Nephron progenitor cell (in vitro differentiated cells): ENCODE results near the gene SMIM14.
A peak's percentile ranks its signal among the peaks of the same experiment; 100 is the strongest.
"Not testable (repeated sequence)": the region's sequence is repeated elsewhere in the genome, so short reads cannot be mapped to it uniquely, and the experiment has no call there.

Experiments used
- DNase-seq: peaks from one replicate; pipeline ENCODE4 v3.0.0; 2021
- H3K27ac Mint-ChIP-seq: 2 replicates; pipeline ENCODE4 v1.8.0; 2021; ENCODE audit warnings: mild to moderate bottlenecking, moderate library complexity, mixed read lengths
- H3K27me3 Mint-ChIP-seq: 2 replicates; pipeline ENCODE4 v1.8.0; 2021; ENCODE audit warnings: mild to moderate bottlenecking, low read depth, mixed read lengths; ENCODE audit not compliant: poor library complexity
- H3K36me3 Mint-ChIP-seq: 2 replicates; pipeline ENCODE4 v1.8.0; 2021; ENCODE audit warnings: low read depth, mixed read lengths
- H3K4me1 Mint-ChIP-seq: 2 replicates; pipeline ENCODE4 v1.8.0; 2021; ENCODE audit warnings: mixed read lengths
- H3K4me3 Mint-ChIP-seq: 2 replicates; pipeline ENCODE4 v1.8.0; 2021; ENCODE audit warnings: mild to moderate bottlenecking, moderate library complexity, mixed read lengths
- H3K9me3 Mint-ChIP-seq: 2 replicates; pipeline ENCODE4 v1.8.0; 2021; ENCODE audit warnings: mild to moderate bottlenecking, moderate library complexity, mixed read lengths
- CTCF ChIP-seq: fragments of 200-600 bp; sonication (generic); IDR thresholded peaks from 2 replicates; pipeline ENCODE4 v1.5.0; 2021; ENCODE audit warnings: antibody characterized with exemption

The SMIM14 gene

GRCh38 chr4:39626261-39626660, 12.4 kb downstream of the SMIM14 start:
- TF ChIP-seq CTCF, result no peak
- no peaks in the 10 kb centered on the region for H3K27me3 Mint-ChIP-seq

GRCh38 chr4:39621582-39621981, 17.1 kb downstream of the SMIM14 start:
- no peak overlapping the region for H3K4me3 Mint-ChIP-seq
- DNase-seq, result no peak
- TF ChIP-seq CTCF, result no peak
- H3K27me3 Mint-ChIP-seq, result no peaks in the 10 kb centered on the region
- no peak overlapping the region for H3K27ac Mint-ChIP-seq
- H3K4me1 Mint-ChIP-seq, result peaks cover 5% of the 10 kb centered on the region
- peaks cover 7% of the 10 kb centered on the region for H3K36me3 Mint-ChIP-seq
- H3K9me3 Mint-ChIP-seq, result no peaks in the 10 kb centered on the region

More at GRCh38 chr4:39626261-39626660, 12.4 kb downstream of the SMIM14 start:
- no peak overlapping the region for H3K4me3 Mint-ChIP-seq
- DNase-seq, result no peak
- H3K36me3 Mint-ChIP-seq, result peaks cover 7% of the 10 kb centered on the region
- H3K4me1 Mint-ChIP-seq, result no peaks in the 10 kb centered on the region
- H3K27ac Mint-ChIP-seq, result peak overlapping the region; percentile 20
- H3K9me3 Mint-ChIP-seq, result no peaks in the 10 kb centered on the region

GRCh38 chr4:39620551-39621313, 17.9 kb downstream of the SMIM14 start:
- Mint-ChIP-seq H3K9me3 (no peaks in the 10 kb centered on the region), H3K27ac (no peak overlapping the region), H3K4me1 (peaks cover 5% of the 10 kb centered on the region), H3K27me3 (no peaks in the 10 kb centered on the region), H3K4me3 (no peak overlapping the region), H3K36me3 (peaks cover 7% of the 10 kb centered on the region)
- no peak for TF ChIP-seq CTCF
- DNase-seq, result no peak

GRCh38 chr4:39617534-39617933, 21.1 kb downstream of the SMIM14 start:
- TF ChIP-seq CTCF, result no peak
- Mint-ChIP-seq H3K9me3 (no peaks in the 10 kb centered on the region), H3K27me3 (no peaks in the 10 kb centered on the region), H3K36me3 (peaks cover 1% of the 10 kb centered on the region), H3K4me1 (peaks cover 5% of the 10 kb centered on the region), H3K4me3 (no peak overlapping the region), H3K27ac (no peak overlapping the region)
- DNase-seq, result no peak

GRCh38 chr4:39616651-39617050, 22.0 kb downstream of the SMIM14 start:
- Mint-ChIP-seq H3K4me1 (peaks cover 5% of the 10 kb centered on the region), H3K27ac (no peak overlapping the region), H3K9me3 (no peaks in the 10 kb centered on the region), H3K36me3 (no peaks in the 10 kb centered on the region), H3K4me3 (no peak overlapping the region), H3K27me3 (peaks cover 4% of the 10 kb centered on the region)
- no peak for DNase-seq
- no peak for TF ChIP-seq CTCF

GRCh38 chr4:39616112-39616511, 22.6 kb downstream of the SMIM14 start:
- H3K4me1 Mint-ChIP-seq, DNase-seq, H3K9me3 Mint-ChIP-seq, H3K27ac Mint-ChIP-seq, H3K4me3 Mint-ChIP-seq, H3K36me3 Mint-ChIP-seq, H3K27me3 Mint-ChIP-seq: not testable (repeated sequence)
